Body of pancreas (tissue), 4 donors: ENCODE results near the gene ELAPOR1. TPM values are rescaled to one million over a fixed set of nuclear protein-coding genes. Genes with fewer than 3 reads are reported as not detected.

Experiments used
- ATAC-seq: fragments of 150-250 bp; one replicate; pipeline ENCODE4 v1.9.1; 2016
- DNase-seq, 4 donors: peaks; one replicate each; pipeline ENCODE4 v3.0.0-alpha.2; 2019
- H3K27ac ChIP-seq, 4 donors: fragments of 200-600 bp; sonication (generic); 1 replicate in 3 of 4; 2 replicates in 1 of 4; pipeline versions ENCODE4 v1.5.1 to v1.6.1; 2016 to 2019; ENCODE audit warnings: mild to moderate bottlenecking in 1 of 4, mixed read lengths in 1 of 4, moderate library complexity in 1 of 4
- H3K27me3 ChIP-seq, 2 donors: fragments of 200-600 bp; sonication (generic); one replicate each; pipeline ENCODE4 v1.6.0; 2016; ENCODE audit warnings: mild to moderate bottlenecking in 1 of 2
- H3K36me3 ChIP-seq, 2 donors: fragments of 200-600 bp; sonication (generic); replicated peaks in 1 of 2; 2 replicates each; pipeline ENCODE4 v1.5.1; 2016; ENCODE audit warnings: low read depth in 2 of 2; ENCODE audit not compliant: insufficient read depth in 1 of 2
- H3K4me1 ChIP-seq: fragments of 200-600 bp; sonication (generic); one replicate; pipeline ENCODE4 v1.6.0; 2016
- H3K4me3 ChIP-seq, 2 donors: fragments of 200-600 bp; sonication (generic); 1 replicate in 1 of 2; 2 replicates in 1 of 2; pipeline ENCODE4 v1.5.1; 2016 to 2019
- H3K9me3 ChIP-seq, 3 donors: fragments of 200-600 bp; sonication (generic); 1 replicate in 2 of 3; 2 replicates in 1 of 3; pipeline ENCODE4 v1.5.1; 2016
- CTCF ChIP-seq, 7 experiments: fragments of 450-650 bp in 4 of 7; fragments of 200-600 bp in 3 of 7; sonication (generic) in 3 of 7; IDR thresholded peaks; one replicate each; pipeline ENCODE4 v1.5.1; 2016 to 2019; ENCODE audit warnings: antibody characterized with exemption in 7 of 7
- POLR2A ChIP-seq, 3 donors: fragments of 450-650 bp; IDR thresholded peaks; one replicate each; pipeline ENCODE4 v1.6.1; 2016; ENCODE audit warnings: antibody characterized with exemption in 3 of 3, mild to moderate bottlenecking in 2 of 3
- WGBS, 2 donors: methylation state at CpG; one replicate each; pipeline ENCODE4 v1.1.5; 2017; 5-methylcytosine and 5-hydroxymethylcytosine counted together
- intact Hi-C: fragments of 100-400 bp; cut with DNase I; formaldehyde crosslinking; loops from one replicate; pipeline ENCODE4 v1.15.1; 2023
- total RNA-seq, 2 donors: library from RNA; depleted of rRNA; stranded (reverse); fragments of >200 nt; gene quantifications; one replicate each; pipeline ENCODE4 v1.1.0, GENCODE V29; 2016

The ELAPOR1 gene
- total RNA-seq, 2 donors from 2014 or later, result 84.7 to 135 TPM

DNA sequence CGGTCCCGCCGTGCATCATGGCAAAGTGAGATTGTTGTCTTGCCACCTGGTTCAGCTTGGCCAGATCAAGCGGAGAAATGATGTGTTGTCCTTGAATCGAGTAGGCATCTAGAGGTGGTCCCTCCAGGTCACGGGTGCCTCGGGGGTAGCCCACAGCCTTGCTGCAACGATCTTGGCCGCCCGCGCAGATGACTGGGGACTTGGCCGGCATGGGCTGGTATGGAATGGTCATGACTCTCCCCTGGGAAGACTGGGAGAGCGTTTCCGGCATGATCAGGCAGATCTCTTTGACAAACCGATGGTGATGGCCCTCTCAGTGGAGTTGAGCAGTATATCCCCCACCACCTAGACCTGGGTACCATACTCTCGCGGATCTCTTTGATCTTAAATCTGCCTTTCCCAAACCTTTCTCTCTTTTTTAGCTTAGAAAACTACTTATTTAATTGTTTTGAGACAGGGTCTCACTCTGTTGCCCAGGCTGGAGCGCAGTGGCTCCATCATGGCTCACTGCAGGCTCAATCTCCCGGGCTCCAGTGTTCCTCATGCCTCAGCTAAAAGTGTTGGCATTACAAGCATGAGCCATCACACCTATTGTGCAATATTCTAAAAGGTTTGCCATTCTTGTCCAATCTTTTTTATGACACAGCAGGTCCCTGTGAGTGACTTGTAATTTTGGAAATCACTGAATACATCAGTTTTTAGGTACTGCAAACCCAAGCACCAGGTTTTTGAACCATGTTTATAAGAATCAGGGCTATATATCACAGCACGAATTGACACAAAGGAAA lies 9.4 kb upstream of the ELAPOR1 start:
- Histone ChIP-seq H3K4me3 (no peak overlapping the region), H3K9me3 (no peaks in the 10 kb centered on the region), H3K4me1 (peaks cover 16% of the 10 kb centered on the region), H3K27ac (no peak overlapping the region), H3K27me3 (no peaks in the 10 kb centered on the region), H3K36me3 (no peaks in the 10 kb centered on the region)
- WGBS, 2 donors, result 87 to 89% methylated on average over 14 to 20 of the region's 20 CpGs
- TF ChIP-seq POLR2A (IDR thresholded peaks at IDR 0.05) (no peak), CTCF (IDR thresholded peaks at IDR 0.05) (no peak)
- ATAC-seq (no peak), DNase-seq (no peak)
- intact Hi-C loops, result loop anchor here (10.0 kb wide), 1 partner anchor 90 kb away; no protein-coding TSS in a partner anchor

DNA sequence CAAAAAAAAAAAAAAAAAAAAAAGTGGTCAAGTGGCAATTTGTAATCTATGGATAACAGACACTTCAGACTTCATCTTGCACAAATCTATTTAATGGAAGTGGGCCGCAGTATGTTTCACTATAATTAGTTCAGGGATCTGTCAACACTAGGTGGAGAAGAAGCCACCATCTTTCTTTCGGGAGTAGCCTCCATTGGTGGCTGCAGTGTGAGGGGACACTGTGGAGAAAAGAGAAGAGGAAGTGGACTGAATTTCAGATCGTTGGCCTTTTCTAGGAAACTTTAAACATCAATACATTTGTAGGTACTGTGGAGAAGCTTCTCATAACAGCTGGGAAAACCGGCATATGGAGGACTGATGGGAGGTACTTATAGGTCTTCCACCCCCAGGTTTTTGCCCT lies 8.0 kb upstream of the ELAPOR1 start:
- Histone ChIP-seq H3K4me3 (no peak overlapping the region), H3K9me3 (no peaks in the 10 kb centered on the region), H3K27ac (no peak overlapping the region), H3K27me3 (no peaks in the 10 kb centered on the region), H3K4me1 (peaks cover 13% of the 10 kb centered on the region), H3K36me3 (no peaks in the 10 kb centered on the region)
- WGBS, 2 donors, result 57 to 58% methylated on average over 4 of the region's 4 CpGs
- no peak for TF ChIP-seq POLR2A (IDR thresholded peaks at IDR 0.05)
- no peak for TF ChIP-seq CTCF (IDR thresholded peaks at IDR 0.05)
- no peak for DNase-seq
- intact Hi-C loops, result loop anchor here (10.0 kb wide), 1 partner anchor 89 kb away; no protein-coding TSS in a partner anchor
- ATAC-seq, result no peak

- DNase-seq (no peak), ATAC-seq (no peak)
- Histone ChIP-seq H3K4me3 (no peak overlapping the region), H3K27ac (no peak overlapping the region), H3K36me3 (no peaks in the 10 kb centered on the region), H3K4me1 (peaks cover 6% of the 10 kb centered on the region), H3K9me3 (no peaks in the 10 kb centered on the region), H3K27me3 (no peaks in the 10 kb centered on the region)
- no peak for TF ChIP-seq CTCF (IDR thresholded peaks at IDR 0.05)
- no peak for TF ChIP-seq POLR2A (IDR thresholded peaks at IDR 0.05)
- 78 to 84% methylated on average over 7 of the region's 7 CpGs for WGBS, 2 donors
- intact Hi-C loops, result loop anchor here (10.0 kb wide), 1 partner anchor 87 kb away; no protein-coding TSS in a partner anchor
Measured at GRCh38 chr1:109107785-109108184, 6.1 kb upstream of the ELAPOR1 start.

GRCh38 chr1:109109906-109110305 lies 4.0 kb upstream of the ELAPOR1 start:
- Histone ChIP-seq H3K27ac (no peak overlapping the region), H3K27me3 (no peaks in the 10 kb centered on the region), H3K4me3 (no peak overlapping the region), H3K36me3 (no peaks in the 10 kb centered on the region), H3K4me1 (peaks cover 20% of the 10 kb centered on the region), H3K9me3 (no peaks in the 10 kb centered on the region)
- DNase-seq, result no peak
- no peak for ATAC-seq
- WGBS, 2 donors, result 67 to 71% methylated on average over 3 of the region's 3 CpGs
- intact Hi-C loops, result loop anchor here (10.0 kb wide), 1 partner anchor 85 kb away; no protein-coding TSS in a partner anchor
- TF ChIP-seq POLR2A (IDR thresholded peaks at IDR 0.05) (no peak), CTCF (IDR thresholded peaks at IDR 0.05) (no peak)
